WERI-Rb-1 (cell line): ENCODE data around the gene CD52.

Experiments used
- DNase-seq: peaks from one replicate; pipeline ENCODE4 v3.0.0-alpha.2; 2020
- H3K27ac ChIP-seq: fragments of 250-450 bp; sonication (Bioruptor Pico); 2 replicates; pipeline ENCODE4 v1.5.1; 2020; ENCODE audit warnings: mild to moderate bottlenecking, moderate library complexity
- H3K27me3 ChIP-seq: fragments of 250-450 bp; sonication (Bioruptor Pico); 2 replicates; pipeline ENCODE4 v1.5.1; 2021; ENCODE audit warnings: mild to moderate bottlenecking, low read depth, moderate library complexity; ENCODE audit not compliant: insufficient read depth, severe bottlenecking
- H3K36me3 ChIP-seq: fragments of 250-450 bp; sonication (Bioruptor Pico); 2 replicates; pipeline ENCODE4 v1.5.1; 2020; ENCODE audit warnings: mild to moderate bottlenecking, moderate library complexity
- H3K4me3 ChIP-seq: 2 replicates; pipeline ENCODE4 v1.5.1; 2011; ENCODE audit warnings: low read depth, mild to moderate bottlenecking, control low read depth, low read length
- H3K9me3 ChIP-seq: fragments of 250-450 bp; sonication (Bioruptor Pico); 2 replicates; pipeline ENCODE4 v1.5.1; 2021; ENCODE audit warnings: mild to moderate bottlenecking, moderate library complexity; ENCODE audit not compliant: severe bottlenecking
- CTCF ChIP-seq: IDR thresholded peaks from 2 replicates; pipeline ENCODE4 v1.5.1; 2011; ENCODE audit warnings: low read depth, mild to moderate bottlenecking, control low read depth, inconsistent platforms, low read length

Gene CD52

GRCh38 chr1:26338670-26339069 lies 20.9 kb downstream of the CD52 start:
- Histone ChIP-seq H3K27me3 (no peaks in the 10 kb centered on the region), H3K4me3 (no peak overlapping the region), H3K36me3 (no peaks in the 10 kb centered on the region), H3K9me3 (no peaks in the 10 kb centered on the region), H3K27ac (no peak overlapping the region; the same call in 1 of the 2 replicates)
- no peak for TF ChIP-seq CTCF
- no peak for DNase-seq

GRCh38 chr1:26340047-26340481 lies 22.3 kb downstream of the CD52 start:
- DNase-seq = no peak
- no peak for TF ChIP-seq CTCF
- Histone ChIP-seq H3K4me3 (no peak overlapping the region), H3K9me3 (no peaks in the 10 kb centered on the region), H3K27ac (no peak overlapping the region), H3K36me3 (no peaks in the 10 kb centered on the region), H3K27me3 (no peaks in the 10 kb centered on the region)

GRCh38 chr1:26344147-26344920 lies 26.6 kb downstream of the CD52 start:
- Histone ChIP-seq H3K27me3 (no peaks in the 10 kb centered on the region), H3K27ac (no peak overlapping the region), H3K9me3 (no peaks in the 10 kb centered on the region), H3K36me3 (no peaks in the 10 kb centered on the region), H3K4me3 (no peak overlapping the region)
- DNase-seq = no peak
- TF ChIP-seq CTCF = no peak

- H3K4me3 ChIP-seq = no peak overlapping the region
- no peaks in the 10 kb centered on the region for H3K9me3 ChIP-seq
- no peak overlapping the region for H3K27ac ChIP-seq
- no peaks in the 10 kb centered on the region for H3K36me3 ChIP-seq
- no peak for DNase-seq
- no peak for TF ChIP-seq CTCF
- no peaks in the 10 kb centered on the region for H3K27me3 ChIP-seq
These were observed 28.0 kb downstream of the CD52 start for GRCh38 chr1:26345718-26346117.

- no peak for DNase-seq
- no peaks in the 10 kb centered on the region for H3K9me3 ChIP-seq
- no peak overlapping the region for H3K4me3 ChIP-seq
- no peaks in the 10 kb centered on the region for H3K36me3 ChIP-seq
- no peak overlapping the region for H3K27ac ChIP-seq
- H3K27me3 ChIP-seq = no peaks in the 10 kb centered on the region
- no peak for TF ChIP-seq CTCF
These were observed 28.7 kb downstream of the CD52 start for GRCh38 chr1:26346274-26347033.
